Lower leg skin (tissue), 3 donors: ENCODE data around the gene GPC3.

Experiments used
- POLR2A ChIP-seq, 2 donors: fragments of 450-650 bp; IDR thresholded peaks; one replicate each; pipeline ENCODE4 v1.6.1; 2016 to 2017; ENCODE audit warnings: antibody characterized with exemption in 2 of 2, mild to moderate bottlenecking in 1 of 2, moderate library complexity in 1 of 2
- TF ChIP-seq, protein P1 (sequence below), 3 donors: fragments of 450-650 bp; IDR thresholded peaks; one replicate each; pipeline ENCODE4 v1.5.1; 2016; ENCODE audit warnings: antibody characterized with exemption in 3 of 3, mild to moderate bottlenecking in 3 of 3, moderate library complexity in 2 of 3

DNA sequence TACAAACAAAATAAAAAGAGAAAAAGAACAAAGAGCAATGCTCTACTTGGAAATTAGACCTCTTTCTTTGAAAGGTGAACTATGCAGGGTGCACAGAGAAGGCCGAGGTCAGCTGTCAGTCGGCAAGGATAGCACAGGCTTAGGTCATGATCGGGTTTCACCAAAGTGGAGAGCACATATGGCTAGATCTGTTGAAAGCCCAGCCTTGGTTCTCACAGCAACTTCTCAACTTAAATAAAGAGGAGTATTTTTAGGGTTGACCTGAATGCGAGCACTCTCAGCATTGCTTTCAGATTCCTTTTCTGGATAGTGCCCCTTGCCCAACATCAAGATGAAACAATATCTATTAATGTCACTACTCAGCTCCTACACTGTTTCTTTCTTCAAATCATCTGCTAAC lies 447.2 kb downstream of the GPC3 start:
- TF ChIP-seq, protein P1, sequence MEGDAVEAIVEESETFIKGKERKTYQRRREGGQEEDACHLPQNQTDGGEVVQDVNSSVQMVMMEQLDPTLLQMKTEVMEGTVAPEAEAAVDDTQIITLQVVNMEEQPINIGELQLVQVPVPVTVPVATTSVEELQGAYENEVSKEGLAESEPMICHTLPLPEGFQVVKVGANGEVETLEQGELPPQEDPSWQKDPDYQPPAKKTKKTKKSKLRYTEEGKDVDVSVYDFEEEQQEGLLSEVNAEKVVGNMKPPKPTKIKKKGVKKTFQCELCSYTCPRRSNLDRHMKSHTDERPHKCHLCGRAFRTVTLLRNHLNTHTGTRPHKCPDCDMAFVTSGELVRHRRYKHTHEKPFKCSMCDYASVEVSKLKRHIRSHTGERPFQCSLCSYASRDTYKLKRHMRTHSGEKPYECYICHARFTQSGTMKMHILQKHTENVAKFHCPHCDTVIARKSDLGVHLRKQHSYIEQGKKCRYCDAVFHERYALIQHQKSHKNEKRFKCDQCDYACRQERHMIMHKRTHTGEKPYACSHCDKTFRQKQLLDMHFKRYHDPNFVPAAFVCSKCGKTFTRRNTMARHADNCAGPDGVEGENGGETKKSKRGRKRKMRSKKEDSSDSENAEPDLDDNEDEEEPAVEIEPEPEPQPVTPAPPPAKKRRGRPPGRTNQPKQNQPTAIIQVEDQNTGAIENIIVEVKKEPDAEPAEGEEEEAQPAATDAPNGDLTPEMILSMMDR (IDR thresholded peaks at IDR 0.05), result no peak
- TF ChIP-seq POLR2A (IDR thresholded peaks at IDR 0.05), result no peak
